Tibial artery (tissue), 4 donors: ENCODE results near the gene FOXB2.
A peak's percentile ranks its signal among the peaks of the same experiment; 100 is the strongest.

Source experiments
- DNase-seq, 2 donors: peaks; one replicate each; pipeline ENCODE4 v3.0.0-alpha.2; 2019
- H3K27ac ChIP-seq, 2 donors: fragments of 200-600 bp; sonication (generic) in 1 of 2; 1 replicate in 1 of 2; 2 replicates in 1 of 2; pipeline ENCODE4 v1.5.1; 2018 to 2019; ENCODE audit warnings: mild to moderate bottlenecking in 1 of 2
- H3K27me3 ChIP-seq, 2 donors: fragments of 200-600 bp; sonication (generic) in 1 of 2; one replicate each; pipeline versions ENCODE4 v1.5.1 to v1.6.0; 2016 to 2019
- H3K36me3 ChIP-seq, 3 donors: fragments of 200-600 bp; sonication (generic) in 2 of 3; one replicate each; pipeline ENCODE4 v1.5.1; 2016 to 2019; ENCODE audit warnings: mild to moderate bottlenecking in 2 of 3
- H3K4me1 ChIP-seq, 4 donors: fragments of 200-600 bp; sonication (generic) in 2 of 4; 1 replicate in 3 of 4; 2 replicates in 1 of 4; pipeline ENCODE4 v1.5.1; 2016 to 2019
- H3K4me3 ChIP-seq, 2 donors: fragments of 200-600 bp; sonication (generic) in 1 of 2; 1 replicate in 1 of 2; 2 replicates in 1 of 2; pipeline ENCODE4 v1.5.1; 2018 to 2019; ENCODE audit warnings: mild to moderate bottlenecking in 2 of 2
- H3K9me3 ChIP-seq, 3 donors: fragments of 200-600 bp; sonication (generic) in 1 of 3; one replicate each; pipeline ENCODE4 v1.5.1; 2016 to 2019
- intact Hi-C: fragments of 100-400 bp; cut with DNase I; formaldehyde crosslinking; loops from one replicate; pipeline ENCODE4 v1.15.0; 2023; ENCODE audit warnings: low total_unique reads
- TF ChIP-seq, protein P1 (sequence below), 2 experiments: fragments of 200-600 bp in 1 of 2; fragments of 450-650 bp in 1 of 2; IDR thresholded peaks; one replicate each; pipeline ENCODE4 v1.5.1; 2017 to 2019; ENCODE audit warnings: antibody characterized with exemption in 2 of 2, mild to moderate bottlenecking in 1 of 2, moderate library complexity in 1 of 2

Gene FOXB2

DNA sequence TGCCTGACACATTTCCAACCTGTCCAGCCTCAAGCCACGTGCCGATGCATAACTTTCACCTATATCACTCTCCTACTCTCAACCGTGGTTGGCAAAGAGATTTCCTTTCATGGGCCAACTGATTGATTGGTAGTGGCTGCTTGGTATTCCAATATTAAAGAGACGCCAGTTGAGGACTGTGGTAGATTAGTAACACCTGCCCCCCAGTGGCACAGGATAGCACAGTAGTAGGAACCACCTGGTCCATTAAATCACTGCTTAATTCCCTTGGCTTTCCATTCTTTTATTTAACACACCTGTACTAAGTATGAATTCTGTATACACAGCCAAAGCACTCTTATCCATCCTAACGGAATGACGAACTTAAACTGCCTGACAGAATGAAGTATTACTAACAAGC, 19.1 kb upstream of the FOXB2 start:
- Histone ChIP-seq H3K36me3 (no peaks in the 10 kb centered on the region), H3K4me3 (no peak overlapping the region), H3K4me1 (no peaks in the 10 kb centered on the region), H3K27ac (no peak overlapping the region), H3K9me3 (no peaks in the 10 kb centered on the region), H3K27me3 (peaks cover 0 to 6% of the 10 kb centered on the region in 2 donors)
- TF ChIP-seq, protein P1, sequence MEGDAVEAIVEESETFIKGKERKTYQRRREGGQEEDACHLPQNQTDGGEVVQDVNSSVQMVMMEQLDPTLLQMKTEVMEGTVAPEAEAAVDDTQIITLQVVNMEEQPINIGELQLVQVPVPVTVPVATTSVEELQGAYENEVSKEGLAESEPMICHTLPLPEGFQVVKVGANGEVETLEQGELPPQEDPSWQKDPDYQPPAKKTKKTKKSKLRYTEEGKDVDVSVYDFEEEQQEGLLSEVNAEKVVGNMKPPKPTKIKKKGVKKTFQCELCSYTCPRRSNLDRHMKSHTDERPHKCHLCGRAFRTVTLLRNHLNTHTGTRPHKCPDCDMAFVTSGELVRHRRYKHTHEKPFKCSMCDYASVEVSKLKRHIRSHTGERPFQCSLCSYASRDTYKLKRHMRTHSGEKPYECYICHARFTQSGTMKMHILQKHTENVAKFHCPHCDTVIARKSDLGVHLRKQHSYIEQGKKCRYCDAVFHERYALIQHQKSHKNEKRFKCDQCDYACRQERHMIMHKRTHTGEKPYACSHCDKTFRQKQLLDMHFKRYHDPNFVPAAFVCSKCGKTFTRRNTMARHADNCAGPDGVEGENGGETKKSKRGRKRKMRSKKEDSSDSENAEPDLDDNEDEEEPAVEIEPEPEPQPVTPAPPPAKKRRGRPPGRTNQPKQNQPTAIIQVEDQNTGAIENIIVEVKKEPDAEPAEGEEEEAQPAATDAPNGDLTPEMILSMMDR (IDR thresholded peaks at IDR 0.05), result no peak
- no peak for DNase-seq
- intact Hi-C loops, result no loop called here

DNA sequence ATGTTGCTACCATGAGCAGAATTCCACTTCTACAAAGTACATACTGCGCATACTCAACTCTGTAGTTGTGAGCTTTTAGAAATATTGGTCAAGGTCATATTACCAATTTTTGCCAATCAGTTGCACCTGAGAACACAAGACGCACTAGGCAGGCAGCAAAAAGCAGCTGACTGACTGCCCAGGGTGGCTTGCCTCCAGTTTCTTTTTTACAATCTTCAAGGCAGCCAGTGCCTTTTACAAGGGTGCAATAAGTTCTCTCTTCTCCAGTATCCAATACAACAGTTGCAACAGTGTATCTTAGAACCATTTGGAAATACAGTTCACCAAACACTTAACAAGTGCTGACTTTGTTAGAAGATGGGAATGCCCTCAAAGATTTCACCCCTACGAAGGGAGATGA, 16.1 kb upstream of the FOXB2 start:
- intact Hi-C loops, result no loop called here

DNA sequence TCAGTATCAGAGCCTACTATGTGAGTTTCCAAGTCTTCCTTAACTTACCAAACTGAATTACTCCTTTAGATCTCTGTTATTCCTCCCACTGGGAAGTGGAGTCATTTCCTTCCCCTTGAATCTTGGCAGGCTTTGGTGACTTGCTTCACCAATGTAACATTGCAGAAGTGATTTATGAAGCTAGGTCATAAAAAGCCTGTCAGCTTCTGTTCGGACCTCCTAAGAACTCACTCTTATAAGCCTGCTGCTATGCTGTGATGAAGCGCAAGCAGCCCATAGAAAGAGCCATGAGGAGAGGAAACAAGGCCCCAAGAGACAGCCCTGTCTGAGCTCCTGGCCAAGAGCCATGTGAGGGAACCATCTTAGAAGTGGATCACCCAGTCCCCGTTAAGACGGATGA, 14.2 kb upstream of the FOXB2 start:
- H3K4me3 ChIP-seq, result no peak overlapping the region
- H3K27me3 ChIP-seq, result peaks cover 0 to 46% of the 10 kb centered on the region in 2 donors
- no peak for DNase-seq
- H3K4me1 ChIP-seq, result no peaks in the 10 kb centered on the region
- no peak overlapping the region for H3K27ac ChIP-seq
- intact Hi-C loops, result no loop called here
- no peaks in the 10 kb centered on the region for H3K9me3 ChIP-seq
- H3K36me3 ChIP-seq, result no peaks in the 10 kb centered on the region
- TF ChIP-seq, protein P1 (IDR thresholded peaks at IDR 0.05), result no peak

More for the DNA sequence above, 16.1 kb upstream of the FOXB2 start:
- Histone ChIP-seq H3K27me3 (peaks cover 0 to 32% of the 10 kb centered on the region in 2 donors), H3K4me1 (no peaks in the 10 kb centered on the region), H3K9me3 (no peaks in the 10 kb centered on the region), H3K36me3 (no peaks in the 10 kb centered on the region), H3K27ac (no peak overlapping the region), H3K4me3 (no peak overlapping the region)
- TF ChIP-seq, protein P1 (IDR thresholded peaks at IDR 0.05), result no peak
- DNase-seq, result no peak

DNA sequence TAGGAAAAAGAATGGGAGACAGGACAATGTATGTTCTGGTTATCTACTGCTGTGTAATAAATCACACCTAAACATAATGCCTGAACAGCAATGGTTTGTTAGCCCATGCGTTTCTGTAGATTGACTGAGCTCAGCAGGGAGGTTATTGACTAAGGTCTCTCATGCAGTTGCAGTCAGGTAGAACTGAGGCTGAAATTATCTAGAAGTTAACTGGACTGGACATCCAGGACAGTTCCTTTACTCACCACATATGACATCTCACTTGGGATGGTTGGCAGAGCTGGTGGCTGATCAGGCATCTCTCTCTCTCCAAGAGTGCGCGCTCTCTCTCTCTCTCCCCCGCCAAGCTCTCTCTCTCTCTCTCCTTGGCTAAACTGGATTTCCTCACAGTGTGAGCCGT, 8.9 kb upstream of the FOXB2 start:
- DNase-seq, result no peak
- Histone ChIP-seq H3K4me1 (peaks cover 0 to 28% (median 13%) of the 10 kb centered on the region in 4 donors), H3K9me3 (no peaks in the 10 kb centered on the region), H3K27ac (no peak overlapping the region), H3K36me3 (no peaks in the 10 kb centered on the region), H3K27me3 (peaks cover 17 to 94% of the 10 kb centered on the region in 2 donors), H3K4me3 (no peak overlapping the region)
- TF ChIP-seq, protein P1 (IDR thresholded peaks at IDR 0.05), result no peak
- intact Hi-C loops, result loop anchor here (10.0 kb wide), 1 partner anchor 566 kb away; no protein-coding TSS in a partner anchor

DNA sequence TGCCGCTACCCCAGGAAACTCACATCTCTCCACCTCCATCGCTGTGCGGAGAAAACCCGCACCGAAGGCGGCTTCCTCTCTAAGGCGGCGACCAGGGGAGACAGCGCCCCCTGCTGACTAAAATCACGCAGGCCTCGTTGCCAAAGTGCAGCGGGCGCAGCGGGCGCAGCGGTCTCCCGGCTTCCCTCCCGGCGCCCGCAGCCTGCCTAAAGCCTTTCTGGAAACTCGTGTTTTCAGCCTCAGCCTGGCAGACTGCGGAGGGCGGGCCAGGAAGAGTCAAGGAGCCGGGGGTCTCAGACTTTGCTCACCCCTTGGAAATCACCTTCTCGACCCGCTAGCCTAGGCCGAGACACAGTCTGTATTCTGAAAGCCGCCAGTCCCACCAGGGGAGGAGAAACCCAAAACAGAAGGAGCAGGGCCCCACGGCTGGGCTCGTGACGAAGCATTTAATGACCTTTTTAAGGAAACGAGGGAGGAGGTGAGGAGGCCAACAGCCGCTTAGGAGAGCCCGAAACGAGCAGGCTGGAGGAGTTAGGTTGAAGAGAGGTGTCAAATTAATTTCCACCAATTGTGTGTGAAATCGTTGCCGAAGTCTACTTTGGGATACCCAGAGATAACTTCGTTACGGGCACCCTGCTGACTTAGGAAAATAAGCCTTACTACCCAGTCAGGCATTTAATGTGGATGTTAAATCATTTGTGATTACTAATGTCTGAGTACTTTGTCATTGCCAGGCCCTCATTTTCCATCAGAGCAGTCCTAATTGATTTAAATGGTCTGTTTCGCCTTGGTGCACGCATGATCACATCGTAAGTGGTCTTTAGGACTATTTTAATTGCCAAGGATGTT, 7.3 kb upstream of the FOXB2 start:
- Histone ChIP-seq H3K4me3 (no peak overlapping the region), H3K9me3 (no peaks in the 10 kb centered on the region), H3K36me3 (no peaks in the 10 kb centered on the region), H3K27ac (no peak overlapping the region), H3K4me1 (peaks cover 0 to 41% (median 24%) of the 10 kb centered on the region in 4 donors), H3K27me3 (peaks cover 17 to 97% of the 10 kb centered on the region in 2 donors)
- peak in 1 of 2 donors; percentile 41 for DNase-seq
- intact Hi-C loops, result loop anchor here (10.0 kb wide), 1 partner anchor 567 kb away; no protein-coding TSS in a partner anchor
- TF ChIP-seq, protein P1 (IDR thresholded peaks at IDR 0.05), result peak; percentile 58 to 64
